ENCODE results near the gene DNAI1. TPM values are rescaled to one million over a fixed set of nuclear protein-coding genes. Genes with fewer than 3 reads are reported as not detected.
A peak's percentile ranks its signal among the peaks of the same experiment; 100 is the strongest.
"Not testable (repeated sequence)": the region's sequence is repeated elsewhere in the genome, so short reads cannot be mapped to it uniquely, and the experiment has no call there.

Gene DNAI1
- total RNA-seq, 2 donors from 2014 or later, result 0.29 TPM; not detected in 1

DNA sequence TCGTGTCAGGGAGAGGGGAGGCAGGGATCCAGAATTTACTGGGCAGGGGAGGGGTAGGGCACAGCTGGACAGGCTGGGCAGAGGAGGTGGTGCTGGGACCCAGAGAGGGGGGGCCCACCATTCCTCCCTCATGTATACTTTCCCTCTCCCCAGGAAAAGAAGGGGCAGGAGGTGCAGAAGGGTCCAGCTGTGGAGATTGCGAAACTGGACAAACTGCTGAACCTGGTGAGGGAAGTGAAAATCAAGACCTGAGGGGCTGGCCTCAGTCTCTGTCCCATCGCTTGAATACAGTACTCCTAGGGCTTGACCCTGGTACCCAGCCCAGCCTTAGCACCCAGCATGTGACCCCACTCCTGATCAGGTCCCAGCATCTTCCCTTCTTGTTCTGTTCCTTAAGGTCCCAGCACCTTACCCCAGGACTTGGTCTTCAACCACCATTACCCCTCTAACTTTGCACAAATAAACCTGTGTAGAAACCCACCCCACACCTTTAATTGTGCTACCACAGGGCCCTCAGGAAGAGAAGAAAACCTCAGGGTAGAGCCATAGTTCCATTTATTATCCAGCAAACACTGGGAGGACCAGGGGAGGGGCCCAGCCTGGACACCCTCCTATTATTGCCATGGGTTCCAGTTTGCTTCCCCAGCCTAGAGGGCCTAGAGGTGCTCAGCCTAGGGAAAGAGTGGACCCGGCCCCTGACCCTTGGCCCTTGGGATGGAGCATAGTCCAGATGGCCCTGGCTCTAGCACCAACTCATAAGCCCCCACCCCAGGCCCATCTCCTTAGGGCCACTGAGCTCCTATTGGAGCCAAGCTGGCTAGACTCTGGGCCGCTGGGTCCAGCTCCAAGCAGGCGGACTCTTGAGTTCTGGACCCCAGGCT, 62.1 kb downstream of the DNAI1 start:
- DNase-seq (no peak), ATAC-seq (no peak)
- intact Hi-C loops (cut with DNase I), result no loop called here

DNA sequence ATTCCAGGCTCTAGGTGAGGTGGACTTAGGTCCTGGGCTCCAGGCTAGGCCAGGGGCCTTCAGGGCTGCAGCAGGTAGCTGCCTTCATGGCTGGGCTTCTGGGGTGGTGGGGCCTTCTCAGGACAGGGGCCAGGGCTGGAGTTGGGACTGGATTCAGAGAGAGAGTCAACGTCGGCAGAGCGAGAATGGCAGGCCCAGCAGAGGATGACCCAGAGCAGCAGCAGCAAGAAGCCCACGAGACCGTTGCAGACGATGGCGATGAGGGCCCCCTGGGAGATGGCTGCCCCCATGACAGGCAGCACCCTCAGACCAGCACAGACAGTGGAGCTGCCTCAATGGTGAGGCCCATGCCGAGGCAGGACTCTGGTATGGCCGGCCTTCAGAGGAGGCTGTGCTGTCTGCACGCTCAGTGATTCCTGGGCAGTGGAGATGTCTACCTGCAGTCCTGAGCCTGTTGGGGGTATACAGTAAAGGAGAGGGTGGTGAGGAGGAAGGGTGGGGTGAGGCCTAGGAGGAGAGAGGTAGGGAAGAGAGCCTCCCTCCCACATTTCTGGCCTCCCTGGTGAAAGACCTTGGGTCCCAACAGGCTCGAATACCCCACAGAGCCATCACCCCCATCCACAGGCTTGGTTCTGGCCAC, 62.9 kb downstream of the DNAI1 start:
- no peak for DNase-seq
- no peak for ATAC-seq
- intact Hi-C loops (cut with DNase I), result no loop called here

DNA sequence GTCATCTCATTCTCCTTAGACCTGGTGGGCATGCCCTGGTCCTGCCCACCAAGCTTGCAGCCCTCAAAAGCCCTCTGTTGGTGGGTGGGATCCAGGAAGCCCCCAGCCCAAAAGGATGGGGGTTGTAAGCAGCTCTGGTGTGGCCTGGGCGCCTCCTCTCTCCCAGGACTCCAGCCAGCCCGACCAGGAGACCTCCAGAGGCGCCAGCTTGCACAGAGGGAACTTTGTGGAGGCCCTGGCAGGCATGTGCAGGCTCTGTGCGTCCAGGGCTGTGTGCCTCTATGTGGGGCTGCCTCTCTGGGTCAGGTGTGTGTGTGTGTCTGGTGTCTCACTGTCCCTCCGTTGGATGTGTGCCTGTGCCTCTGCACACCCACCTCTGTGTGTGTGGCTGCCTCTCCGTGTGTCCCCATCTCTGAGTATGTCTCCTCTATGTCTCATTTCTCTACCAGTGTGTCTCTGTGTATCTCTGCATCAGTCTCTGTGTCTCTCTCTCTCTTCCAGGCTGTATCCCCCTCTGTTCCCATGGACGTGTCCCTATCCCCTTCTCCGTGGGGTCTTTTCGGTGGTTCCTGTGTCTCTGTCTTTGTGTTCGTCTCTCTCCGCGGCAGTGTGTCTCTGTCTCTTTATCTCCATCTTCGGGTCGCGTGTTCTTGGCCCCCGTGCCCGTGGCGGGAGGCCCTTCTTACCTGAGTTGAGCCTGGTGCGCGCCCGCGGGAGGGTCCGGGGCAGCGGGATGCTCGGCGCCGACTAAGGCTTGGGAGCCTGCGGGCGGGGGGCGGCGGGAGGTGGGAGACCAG, 63.7 kb downstream of the DNAI1 start:
- intact Hi-C loops (cut with DNase I), result no loop called here
- DNase-seq (no peak), ATAC-seq (no peak)

DNA sequence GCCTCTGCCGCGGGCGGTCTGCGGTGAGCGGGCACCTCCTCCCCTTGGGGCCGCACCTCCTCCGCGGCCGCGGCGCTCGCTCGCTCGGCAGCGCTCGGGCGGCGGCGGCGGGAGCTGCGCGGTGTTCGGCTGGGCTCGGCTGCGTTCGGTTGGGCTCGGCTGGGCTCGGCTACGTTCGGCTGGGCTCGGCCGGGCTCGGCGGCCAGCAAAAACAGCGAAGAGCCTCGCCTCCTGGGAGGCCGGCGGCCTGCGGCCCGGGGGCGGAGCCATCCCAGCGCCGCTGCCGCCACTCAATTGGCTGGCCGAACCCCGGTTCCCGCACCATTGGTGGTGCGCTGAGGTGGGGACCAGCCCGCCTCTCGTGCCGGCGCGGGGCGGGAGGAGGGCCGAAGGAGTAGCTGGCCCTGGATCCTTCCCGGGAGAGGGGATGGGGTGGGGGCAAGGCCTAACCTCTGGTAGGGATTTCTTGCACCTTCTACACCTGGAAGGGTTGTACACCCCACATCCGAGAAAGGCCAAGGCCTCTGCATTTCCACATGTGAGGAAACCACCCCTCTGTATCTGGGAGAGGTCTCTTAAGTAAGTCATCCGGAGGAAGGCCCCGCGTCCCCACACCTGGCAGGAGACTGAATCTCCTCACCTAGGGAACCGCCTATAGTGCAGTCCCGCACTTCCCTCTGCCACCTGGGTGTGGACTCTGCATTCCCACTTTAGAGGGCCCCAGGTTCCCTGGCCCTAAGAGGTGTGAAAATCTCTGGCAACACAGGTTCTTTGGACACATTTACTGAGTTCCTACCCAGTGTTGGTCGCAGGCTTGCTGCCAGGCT, 64.6 kb downstream of the DNAI1 start, which contains the start of gene ENHO:
ENHO (minus strand) TSS at position 20 of the 827 bp plus-strand sequence. CDS start 1,295 bp downstream, outside the sequence.
- ATAC-seq (peak; percentile 98 to 99), DNase-seq (peak; percentile 90)
- intact Hi-C loops (cut with DNase I), result no loop called here

DNA sequence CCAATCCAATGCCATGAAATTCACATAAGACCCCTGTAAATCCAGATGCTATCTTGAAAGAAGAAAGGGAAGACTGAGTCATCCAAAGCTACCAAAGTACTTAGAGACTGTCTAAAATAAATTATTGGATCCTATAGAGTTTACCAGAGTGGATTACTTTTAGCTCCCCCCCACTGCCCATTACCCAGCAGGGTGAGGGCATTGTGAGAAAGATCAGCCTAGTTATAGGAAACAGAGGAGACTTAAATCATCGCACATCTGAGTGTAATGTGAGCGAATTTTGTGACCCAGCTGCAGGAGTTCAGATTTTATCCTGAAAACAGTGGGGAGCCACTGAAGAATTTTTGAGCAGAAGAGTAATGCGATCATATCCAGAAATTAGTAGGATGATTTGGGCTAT, 65.7 kb downstream of the DNAI1 start:
- ATAC-seq (no peak), DNase-seq (no peak)
- intact Hi-C loops (cut with DNase I), result no loop called here

DNA sequence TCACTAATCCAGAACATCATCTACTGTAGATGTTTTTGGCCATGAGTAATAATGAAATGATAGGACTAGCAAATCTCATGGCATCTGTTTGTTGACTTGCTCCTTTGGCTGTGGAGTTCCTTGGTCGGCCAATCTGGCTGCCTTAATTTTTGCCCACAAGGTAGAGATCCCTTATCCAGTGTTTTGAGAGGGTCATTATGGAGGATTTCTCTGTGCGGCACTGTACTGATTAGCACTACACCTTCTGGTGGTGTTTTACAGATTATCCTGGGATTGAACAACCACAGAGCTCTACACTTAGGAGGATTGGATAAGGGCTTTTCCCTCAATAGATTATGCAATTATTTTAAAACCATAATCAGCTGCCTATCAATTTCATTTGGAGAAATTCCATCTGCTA, 67.4 kb downstream of the DNAI1 start:
- intact Hi-C loops (cut with DNase I), result no loop called here
- no peak for ATAC-seq
- DNase-seq, result no peak

DNA sequence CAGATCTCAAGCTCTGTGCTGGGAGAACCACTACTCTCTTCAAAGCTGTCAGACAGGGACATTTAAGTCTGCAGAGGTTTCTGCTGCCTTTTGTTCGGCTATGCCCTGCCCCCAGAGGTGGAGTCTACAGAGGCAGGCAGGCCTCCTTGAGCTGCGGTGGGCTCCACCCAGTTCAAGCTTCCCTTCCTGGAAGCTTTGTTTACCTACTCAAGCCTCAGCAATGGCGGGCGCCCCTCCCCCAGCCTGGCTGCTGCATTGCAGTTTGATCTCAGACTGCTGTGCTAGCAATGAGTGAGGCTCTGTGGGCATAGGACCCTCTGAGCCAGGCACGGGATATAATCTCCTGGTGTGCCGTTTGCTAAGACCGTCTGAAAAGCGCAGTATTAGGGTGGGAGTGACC, 73.4 kb downstream of the DNAI1 start:
- DNase-seq; intact Hi-C loops (cut with DNase I); ATAC-seq: not testable (repeated sequence)

DNA sequence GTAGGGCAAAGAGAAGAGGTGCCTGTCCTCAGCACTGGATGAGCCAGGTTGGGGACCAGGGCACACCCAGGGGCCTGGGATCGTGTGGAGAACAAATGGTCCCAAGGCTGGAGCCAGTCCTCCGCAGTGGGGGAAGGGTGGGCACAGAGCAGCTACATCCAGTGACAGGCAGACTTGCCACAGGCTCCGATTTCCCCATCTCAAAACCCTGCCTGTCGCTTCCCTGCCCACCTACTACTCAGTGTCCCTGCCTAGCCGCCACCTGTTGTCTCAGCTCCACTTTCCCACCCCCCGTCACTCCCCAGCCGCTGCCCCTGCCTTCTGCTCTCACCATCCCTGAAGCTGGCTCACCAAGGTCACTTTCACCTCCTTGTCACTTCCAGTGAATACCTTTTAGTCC, 78.1 kb downstream of the DNAI1 start:
- intact Hi-C loops (cut with DNase I), result no loop called here
- DNase-seq (no peak), ATAC-seq (no peak)

DNA sequence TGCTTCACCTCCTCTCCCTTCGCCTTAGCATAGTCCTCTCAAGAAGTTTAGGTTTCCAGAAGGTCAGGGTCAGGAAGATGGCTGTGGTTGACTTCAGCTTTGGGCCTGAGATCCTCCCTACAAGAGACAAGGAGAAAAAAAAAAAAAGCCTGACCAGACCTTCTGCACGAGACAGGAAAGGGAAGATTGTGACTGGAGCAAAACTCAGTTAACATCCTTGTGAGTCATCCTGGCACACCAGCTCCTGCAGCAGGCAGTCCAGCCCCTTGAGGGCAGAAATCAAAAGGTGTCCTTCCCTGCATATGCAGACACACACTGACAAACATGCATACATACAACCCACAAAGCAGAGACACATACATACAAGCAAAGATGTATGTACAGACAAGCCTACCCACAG, 82.2 kb downstream of the DNAI1 start:
- DNase-seq (no peak), ATAC-seq (no peak)
- intact Hi-C loops (cut with DNase I), result no loop called here

DNA sequence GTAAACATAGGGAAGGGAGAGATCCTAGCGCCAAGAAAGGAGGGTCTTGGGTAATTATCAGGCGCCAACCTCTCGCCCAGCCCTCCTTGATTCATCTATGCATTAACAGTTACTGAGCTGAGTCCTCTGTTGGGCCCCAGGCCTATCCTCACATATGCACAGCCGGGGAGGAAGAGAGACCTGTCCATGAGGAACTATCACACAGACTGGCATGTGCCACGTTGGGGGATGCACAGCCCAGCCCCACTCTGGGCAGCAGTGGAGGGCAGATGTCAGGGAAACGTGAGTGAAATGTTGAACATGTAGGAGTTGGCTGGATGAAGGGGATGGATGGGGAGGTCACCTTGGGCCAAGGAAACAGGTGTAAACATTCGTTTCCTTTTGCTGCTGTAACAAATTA, 82.9 kb downstream of the DNAI1 start:
- DNase-seq (no peak), ATAC-seq (no peak)
- intact Hi-C loops (cut with DNase I), result no loop called here

DNA sequence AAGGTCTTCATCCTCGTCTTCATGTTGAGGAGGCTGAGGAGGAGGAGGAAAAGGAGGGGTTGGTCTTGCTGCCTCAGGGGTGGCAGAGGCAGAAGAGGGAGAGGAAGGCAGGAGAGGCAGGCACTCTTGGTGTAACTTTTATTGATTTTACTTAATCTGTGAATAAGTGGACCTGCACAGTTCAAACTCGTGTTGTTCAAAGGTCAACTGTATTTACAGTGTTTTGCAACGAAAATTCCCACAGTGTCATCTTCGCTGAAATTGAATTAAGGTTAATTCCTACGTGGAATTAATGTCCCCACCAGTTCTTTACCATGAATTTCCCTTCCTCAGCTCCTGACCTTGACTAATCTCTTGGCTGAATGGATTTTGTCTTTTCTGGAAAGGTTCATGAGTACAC, 85.4 kb downstream of the DNAI1 start:
- intact Hi-C loops (cut with DNase I), result no loop called here
- DNase-seq (no peak), ATAC-seq (no peak)

DNA sequence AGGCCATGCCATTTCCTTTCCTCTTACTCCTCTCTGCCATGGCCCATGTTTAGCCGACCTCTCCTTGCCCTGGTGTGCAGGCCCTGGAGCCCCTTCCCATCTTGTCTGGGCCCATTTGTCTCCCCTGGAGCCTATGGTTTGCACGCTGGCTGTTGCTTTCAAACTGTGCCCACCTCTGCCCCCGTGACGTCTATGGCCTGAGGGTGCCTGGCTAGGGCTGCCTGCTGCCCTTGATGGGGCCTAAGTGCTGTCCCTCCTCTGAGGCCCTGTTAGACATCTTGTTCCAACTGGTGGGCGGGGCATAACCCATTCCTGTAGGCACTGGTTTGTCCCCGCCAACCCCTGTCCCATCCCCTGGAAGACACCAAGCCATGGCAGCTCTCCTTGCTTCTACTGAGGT, 86.9 kb downstream of the DNAI1 start:
- ATAC-seq (no peak), DNase-seq (no peak)
- intact Hi-C loops (cut with DNase I), result loop anchor here in 1 of 2 donors (5.0 kb wide), 1 partner anchor 108 kb away; no protein-coding TSS in a partner anchor

DNA sequence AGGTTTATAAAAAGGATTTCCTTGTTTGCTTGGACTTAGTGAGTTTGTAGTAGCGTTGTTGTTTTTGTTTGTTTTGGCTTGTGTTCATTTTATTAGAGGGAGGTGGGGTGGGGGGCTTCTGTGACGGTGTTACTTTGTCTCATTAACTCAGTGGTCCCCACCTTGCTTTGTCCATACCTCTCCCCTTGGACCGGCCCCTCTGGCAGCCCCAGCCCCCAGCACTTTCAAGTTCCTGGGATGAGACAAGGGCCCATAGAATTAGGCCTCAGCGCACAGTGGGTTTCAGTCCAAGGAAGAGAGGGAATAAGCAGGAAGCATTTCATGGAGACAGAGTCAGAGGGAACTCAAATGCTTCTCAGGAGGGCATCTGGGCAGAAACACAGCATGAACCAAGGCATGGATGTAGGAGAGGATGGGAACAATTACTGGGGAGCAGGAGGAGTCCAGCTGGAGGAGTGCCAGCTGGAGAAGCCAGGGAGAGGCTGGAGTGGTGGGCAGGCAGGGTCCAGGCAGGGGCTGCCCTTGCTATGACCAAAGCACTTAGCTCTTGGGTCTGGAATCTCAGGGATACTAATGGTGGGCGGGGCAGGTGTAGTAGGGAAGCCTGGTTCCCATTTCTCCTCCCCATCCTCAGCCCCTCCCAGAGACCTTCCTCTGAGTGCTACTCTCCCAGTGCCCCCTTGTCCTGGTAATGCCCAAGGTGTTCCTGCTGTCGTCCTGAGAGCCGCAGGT, 87.7 kb downstream of the DNAI1 start:
- intact Hi-C loops (cut with DNase I), result loop anchor here in 1 of 2 donors (5.0 kb wide), 1 partner anchor 109 kb away; no protein-coding TSS in a partner anchor
- DNase-seq (no peak), ATAC-seq (no peak)

DNA sequence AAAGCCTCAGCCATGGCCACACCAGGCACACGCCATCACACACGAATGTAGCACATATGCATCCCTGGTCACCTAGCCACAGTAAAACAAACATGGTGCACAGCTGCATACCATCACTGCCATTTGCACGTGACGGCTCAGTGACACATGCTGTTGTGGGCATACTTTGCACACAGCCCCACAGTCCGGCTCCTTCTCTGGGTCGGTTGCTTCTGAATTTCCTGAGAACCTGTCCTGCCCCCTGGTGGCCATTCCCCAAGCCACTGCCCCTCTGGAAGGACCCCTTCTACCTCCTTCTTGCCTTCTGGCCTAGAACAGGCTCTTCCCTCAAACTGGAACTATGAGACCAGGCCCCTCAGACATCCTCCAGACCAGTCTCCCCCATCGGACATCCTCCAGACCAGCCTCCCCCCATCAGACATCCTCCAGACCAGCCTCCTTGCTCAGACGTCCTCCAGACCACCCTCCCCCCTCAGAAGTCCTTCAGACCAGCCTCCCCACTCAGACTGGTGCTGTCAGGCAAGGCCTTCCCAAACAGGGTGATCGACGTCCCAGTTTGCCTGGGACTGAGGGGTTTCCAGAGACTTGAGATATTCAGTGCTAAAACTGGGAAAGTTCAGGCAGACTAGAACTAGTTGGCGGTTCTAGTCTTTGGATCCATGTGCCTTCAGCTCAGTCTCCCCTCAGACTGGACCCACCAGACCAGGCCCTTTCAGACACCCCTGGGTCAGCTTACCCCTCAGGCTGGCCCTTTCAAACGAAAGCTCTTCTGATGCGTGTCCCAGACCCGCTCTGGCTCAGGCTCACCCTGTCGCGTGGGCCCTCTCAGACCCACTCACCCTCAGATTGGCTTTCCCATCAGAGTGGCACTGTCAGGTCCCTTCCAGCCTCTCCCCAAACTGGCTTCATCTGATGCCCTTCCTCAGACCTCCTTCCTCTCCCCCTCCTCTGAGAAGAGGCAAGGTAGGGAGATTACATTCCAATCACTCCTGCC, 88.5 kb downstream of the DNAI1 start:
- intact Hi-C loops (cut with DNase I), result loop anchor here in 1 of 2 donors (5.0 kb wide), 1 partner anchor 110 kb away; no protein-coding TSS in a partner anchor
- peak; percentile 46 to 76 for ATAC-seq
- DNase-seq, result peak; percentile 67

DNA sequence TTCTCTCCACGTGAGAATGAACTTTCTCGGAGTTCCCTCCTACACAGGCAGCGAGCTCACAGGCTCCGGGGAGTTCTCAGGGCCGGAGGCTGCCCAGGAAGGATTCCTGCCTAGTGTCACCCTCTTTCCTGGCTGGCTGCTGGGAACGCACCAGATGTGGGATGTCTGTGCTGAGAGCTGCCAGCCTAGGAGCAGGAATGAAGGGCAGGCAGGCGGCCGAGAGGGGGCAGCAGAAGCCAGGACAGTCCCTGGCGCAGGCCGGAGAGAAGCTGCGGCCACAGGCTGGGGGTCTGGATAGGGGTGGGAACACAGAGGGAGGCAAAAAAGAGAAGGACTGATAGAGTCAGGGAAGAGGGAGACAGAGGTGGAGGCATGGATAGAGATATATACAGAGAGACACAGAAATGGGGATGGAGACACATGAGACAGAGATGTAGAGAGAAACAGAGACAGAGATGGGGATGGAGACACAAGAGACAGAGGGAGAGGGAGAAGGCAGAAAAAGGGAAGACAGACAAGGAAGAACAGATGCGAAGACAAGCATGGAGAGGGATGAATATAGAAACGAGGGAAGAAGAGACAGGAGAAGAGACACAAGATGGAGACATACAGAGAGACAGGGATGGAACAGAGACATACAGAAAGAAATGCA, 89.5 kb downstream of the DNAI1 start:
- peak; percentile 90 to 93 for ATAC-seq
- DNase-seq, result peak; percentile 81
- intact Hi-C loops (cut with DNase I), result loop anchor here in 1 of 2 donors (1.0 to 5.0 kb wide), 2 partner anchors 43 to 111 kb away; no protein-coding TSS in a partner anchor

DNA sequence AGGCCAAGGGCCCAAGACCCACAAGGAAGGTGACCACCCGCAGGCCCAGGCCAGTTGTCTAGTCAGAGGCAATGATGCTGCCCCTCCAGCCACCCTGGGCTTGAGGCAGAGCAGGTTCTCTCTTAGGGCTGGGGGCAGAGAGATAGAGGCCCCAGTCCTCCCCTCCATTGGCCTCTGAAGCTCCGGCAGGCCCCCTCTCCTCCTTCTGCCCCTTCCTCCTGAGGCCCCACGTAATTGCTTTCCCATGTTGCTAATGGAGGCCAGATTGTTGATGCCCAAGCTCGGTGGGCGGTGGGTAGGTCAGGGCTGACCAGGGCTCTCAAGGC, 90.8 kb downstream of the DNAI1 start:
- ATAC-seq (no peak), DNase-seq (no peak)
- intact Hi-C loops (cut with DNase I), result loop anchor here in 1 of 2 donors (5.0 kb wide), 1 partner anchor 112 kb away; no protein-coding TSS in a partner anchor
